Testis (tissue), 2 donors: ENCODE data around the gene ATP1B2.

Experiments used
- CTCF ChIP-seq, 3 experiments: fragments of 450-650 bp in 2 of 3; fragments of 200-600 bp in 1 of 3; sonication (generic) in 1 of 3; IDR thresholded peaks; one replicate each; pipeline ENCODE4 v1.5.1; 2016 to 2019; ENCODE audit warnings: antibody characterized with exemption in 3 of 3, mild to moderate bottlenecking in 2 of 3, moderate library complexity in 1 of 3
- POLR2A ChIP-seq: fragments of 450-650 bp; IDR thresholded peaks from one replicate; pipeline ENCODE4 v1.6.1; 2017; ENCODE audit warnings: antibody characterized with exemption, mild to moderate bottlenecking, moderate library complexity

GRCh38 chr17:7606280-7606679, 44.4 kb upstream of the ATP1B2 start:
- no peak for TF ChIP-seq CTCF (IDR thresholded peaks at IDR 0.05)
- TF ChIP-seq POLR2A: no peak
